Endodermal cell (in vitro differentiated cells): ENCODE results near the gene PREX1. TPM values are rescaled to one million over a fixed set of nuclear protein-coding genes. Genes with fewer than 3 reads are reported as not detected.

ENCODE experiments used
- DNase-seq: peaks from one replicate; pipeline ENCODE4 v3.0.0-alpha.2; 2017
- H3K27ac ChIP-seq: 2 replicates; pipeline ENCODE4 v1.5.1; 2013; ENCODE audit warnings: mild to moderate bottlenecking, low read depth, low read length, moderate library complexity
- H3K27me3 ChIP-seq: 2 replicates; pipeline ENCODE4 v1.6.1; 2013; ENCODE audit warnings: mild to moderate bottlenecking, low read length, moderate library complexity; ENCODE audit not compliant: insufficient read depth, control insufficient read depth, poor library complexity, severe bottlenecking
- H3K36me3 ChIP-seq: 2 replicates; pipeline ENCODE4 v1.7.0; 2013; ENCODE audit warnings: mild to moderate bottlenecking, low read length, moderate library complexity; ENCODE audit not compliant: control insufficient read depth, insufficient read depth
- H3K4me1 ChIP-seq: one replicate; pipeline ENCODE4 v1.7.0; 2013; ENCODE audit warnings: low read length; ENCODE audit not compliant: control insufficient read depth, insufficient read depth
- H3K4me3 ChIP-seq: 2 replicates; pipeline ENCODE4 v1.5.1; 2013; ENCODE audit warnings: mild to moderate bottlenecking, low read length, moderate library complexity
- H3K9ac ChIP-seq: 2 replicates; pipeline ENCODE4 v1.6.1; 2013; ENCODE audit warnings: mild to moderate bottlenecking, low read length, moderate library complexity; ENCODE audit not compliant: poor library complexity, severe bottlenecking; ENCODE audit errors: extremely low read depth
- H3K9me3 ChIP-seq: 2 replicates; pipeline ENCODE4 v1.6.1; 2013; ENCODE audit warnings: mild to moderate bottlenecking, low read length, moderate library complexity; ENCODE audit not compliant: control insufficient read depth
- H3K27ac Mint-ChIP-seq: 2 replicates; pipeline ENCODE4 v1.8.0; 2020; ENCODE audit warnings: mixed read lengths
- H3K27me3 Mint-ChIP-seq: 2 replicates; pipeline ENCODE4 v1.8.0; 2021; ENCODE audit warnings: mild to moderate bottlenecking, mixed read lengths; ENCODE audit not compliant: insufficient read depth
- H3K36me3 Mint-ChIP-seq: 2 replicates; pipeline ENCODE4 v1.8.0; 2020; ENCODE audit warnings: low read depth, mixed read lengths
- H3K4me1 Mint-ChIP-seq: 2 replicates; pipeline ENCODE4 v1.8.0; 2020; ENCODE audit warnings: mixed read lengths
- H3K4me3 Mint-ChIP-seq: 2 replicates; pipeline ENCODE4 v1.8.0; 2020; ENCODE audit warnings: mild to moderate bottlenecking, moderate library complexity, mixed read lengths
- H3K9me3 Mint-ChIP-seq: 2 replicates; pipeline ENCODE4 v1.8.0; 2020; ENCODE audit warnings: mild to moderate bottlenecking, mixed read lengths
- CTCF ChIP-seq: fragments of 200-600 bp; sonication (generic); conservative IDR thresholded peaks from 2 replicates; pipeline ENCODE4 v1.5.0; 2021; ENCODE audit warnings: antibody characterized with exemption, mild to moderate bottlenecking
- WGBS, 2 experiments: methylation state at CpG; one replicate each; pipeline versions ENCODE4 v1.1.5 to v1.1.7; 2013; ENCODE audit warnings: missing lambda C conversion rate in 2 of 2, mixed read lengths in 1 of 2; ENCODE audit not compliant: insufficient coverage in 1 of 2, insufficient read length in 1 of 2; 5-methylcytosine and 5-hydroxymethylcytosine counted together
- total RNA-seq, 2 donors: library from RNA; stranded (reverse); fragmentation: NEBNext Ultra II Directional in 1 of 2; extraction: Animal tissue kit (Norgen Biotek cat#: 25700) in 1 of 2; gene quantifications; 2 replicates in 1 of 2; 3 replicates in 1 of 2; pipeline ENCODE4 v1.2.1, GENCODE V29; 2021

PREX1 gene
- total RNA-seq, 2 donors from 2014 or later, result 65.3 to 70.5 TPM

- 98 to 100% methylated on average over 4 of the region's 4 CpGs for WGBS, 2 experiments
- no peak for TF ChIP-seq CTCF
- H3K9ac ChIP-seq, result no peak overlapping the region
- no peak for DNase-seq
- H3K9me3 ChIP-seq, result no peaks in the 10 kb centered on the region
- peaks cover 15% of the 10 kb centered on the region for H3K4me1 ChIP-seq
- H3K9me3 Mint-ChIP-seq, result no peaks in the 10 kb centered on the region
- no peak overlapping the region for H3K27ac ChIP-seq
- H3K27me3 ChIP-seq, result no peaks in the 10 kb centered on the region
- H3K4me3 ChIP-seq, result no peak overlapping the region
- peaks cover 51% of the 10 kb centered on the region for H3K36me3 Mint-ChIP-seq
- no peaks in the 10 kb centered on the region for H3K27me3 Mint-ChIP-seq
- peaks cover 23% of the 10 kb centered on the region for H3K4me1 Mint-ChIP-seq
- no peak overlapping the region for H3K4me3 Mint-ChIP-seq
- H3K27ac Mint-ChIP-seq, result no peak overlapping the region
- H3K36me3 ChIP-seq, result peaks cover 38% of the 10 kb centered on the region
Measured at GRCh38 chr20:48817367-48818030, 10.3 kb downstream of the PREX1 start.

- 89 to 98% methylated on average over 10 to 14 of the region's 14 CpGs for WGBS, 2 experiments
Measured at GRCh38 chr20:48816282-48817205, 11.3 kb downstream of the PREX1 start.

GRCh38 chr20:48815537-48815936 lies 12.3 kb downstream of the PREX1 start:
- Histone ChIP-seq H3K4me1 (peaks cover 7% of the 10 kb centered on the region), H3K27me3 (no peaks in the 10 kb centered on the region), H3K9ac (no peak overlapping the region), H3K27ac (no peak overlapping the region), H3K9me3 (no peaks in the 10 kb centered on the region), H3K4me3 (no peak overlapping the region), H3K36me3 (peaks cover 33% of the 10 kb centered on the region)
- no peaks in the 10 kb centered on the region for H3K9me3 Mint-ChIP-seq
- H3K27me3 Mint-ChIP-seq, result no peaks in the 10 kb centered on the region
- no peak overlapping the region for H3K27ac Mint-ChIP-seq
- DNase-seq, result no peak
- no peak for TF ChIP-seq CTCF
- 94 to 95% methylated on average over 10 to 12 of the region's 12 CpGs for WGBS, 2 experiments
- peaks cover 44% of the 10 kb centered on the region for H3K36me3 Mint-ChIP-seq
- H3K4me1 Mint-ChIP-seq, result peaks cover 17% of the 10 kb centered on the region
- no peak overlapping the region for H3K4me3 Mint-ChIP-seq

More at GRCh38 chr20:48816282-48817205, 11.3 kb downstream of the PREX1 start:
- Histone ChIP-seq H3K9me3 (no peaks in the 10 kb centered on the region), H3K36me3 (peaks cover 34% of the 10 kb centered on the region), H3K4me1 (peaks cover 9% of the 10 kb centered on the region), H3K9ac (no peak overlapping the region), H3K4me3 (no peak overlapping the region), H3K27me3 (no peaks in the 10 kb centered on the region), H3K27ac (no peak overlapping the region)
- Mint-ChIP-seq H3K27me3 (no peaks in the 10 kb centered on the region), H3K9me3 (no peaks in the 10 kb centered on the region), H3K4me3 (no peak overlapping the region), H3K4me1 (peaks cover 17% of the 10 kb centered on the region), H3K27ac (no peak overlapping the region), H3K36me3 (peaks cover 47% of the 10 kb centered on the region)
- no peak for TF ChIP-seq CTCF
- DNase-seq, result no peak
